ENCODE measurements around the gene GJC1.
A peak's percentile ranks its signal among the peaks of the same experiment; 100 is the strongest.

Gene GJC1

GRCh38 chr17:44777394-44778348 lies 52.4 kb downstream of the GJC1 start:
- no peak for DNase-seq (ENCODE audit: low spot score)

- no peak for DNase-seq (ENCODE audit: low spot score)
Measured at GRCh38 chr17:44776628-44777393, 53.3 kb downstream of the GJC1 start.

GRCh38 chr17:44775838-44776621 lies 54.1 kb downstream of the GJC1 start:
- no peak for DNase-seq (ENCODE audit: low spot score)

- peak; percentile 99 for DNase-seq (ENCODE audit: low spot score)
Measured at GRCh38 chr17:44775136-44775837, 54.8 kb downstream of the GJC1 start.

GRCh38 chr17:44774271-44775135 lies 55.6 kb downstream of the GJC1 start:
- DNase-seq (ENCODE audit: low spot score) = peak; percentile 97

- no peak for DNase-seq (ENCODE audit: low spot score)
Measured at GRCh38 chr17:44773140-44773539, 56.9 kb downstream of the GJC1 start.

GRCh38 chr17:44772308-44773045 lies 57.6 kb downstream of the GJC1 start:
- DNase-seq (ENCODE audit: low spot score) = no peak

- DNase-seq (ENCODE audit: low spot score) = no peak
Measured at GRCh38 chr17:44770166-44770925, 59.7 kb downstream of the GJC1 start.

- DNase-seq (ENCODE audit: low spot score) = no peak
Measured at GRCh38 chr17:44769647-44770084, 60.4 kb downstream of the GJC1 start.

- no peak for DNase-seq (ENCODE audit: low spot score)
Measured at GRCh38 chr17:44769230-44769629, 60.9 kb downstream of the GJC1 start.

GRCh38 chr17:44768505-44769142 lies 61.5 kb downstream of the GJC1 start:
- no peak for DNase-seq (ENCODE audit: low spot score)

GRCh38 chr17:44767493-44767892 lies 62.6 kb downstream of the GJC1 start:
- no peak for DNase-seq (ENCODE audit: low spot score)

- no peak for DNase-seq (ENCODE audit: low spot score)
Measured at GRCh38 chr17:44766409-44767038, 63.6 kb downstream of the GJC1 start.

GRCh38 chr17:44765965-44766364 lies 64.1 kb downstream of the GJC1 start:
- DNase-seq (ENCODE audit: low spot score) = no peak

GRCh38 chr17:44763170-44763569 lies 66.9 kb downstream of the GJC1 start:
- DNase-seq (ENCODE audit: low spot score) = no peak

GRCh38 chr17:44761932-44762810 lies 67.9 kb downstream of the GJC1 start:
- no peak for DNase-seq (ENCODE audit: low spot score)

All from D341Med (cell line).